LHCN-M2 (cell line): ENCODE results near the gene SYNPR. TPM values are rescaled to one million over a fixed set of nuclear protein-coding genes. Genes with fewer than 3 reads are reported as not detected.

Source experiments
- DNase-seq: peaks from one replicate; pipeline ENCODE4 v3.0.0-alpha.2; 2012; ENCODE audit warnings: low read depth
- total RNA-seq: library from RNA; depleted of rRNA; stranded (reverse); fragments of >200 nt; gene quantifications from 2 replicates; pipeline ENCODE4 v1.2.3, GENCODE V29; 2014

Gene SYNPR
- total RNA-seq, 1 experiment from 2014 or later, result not detected

DNA sequence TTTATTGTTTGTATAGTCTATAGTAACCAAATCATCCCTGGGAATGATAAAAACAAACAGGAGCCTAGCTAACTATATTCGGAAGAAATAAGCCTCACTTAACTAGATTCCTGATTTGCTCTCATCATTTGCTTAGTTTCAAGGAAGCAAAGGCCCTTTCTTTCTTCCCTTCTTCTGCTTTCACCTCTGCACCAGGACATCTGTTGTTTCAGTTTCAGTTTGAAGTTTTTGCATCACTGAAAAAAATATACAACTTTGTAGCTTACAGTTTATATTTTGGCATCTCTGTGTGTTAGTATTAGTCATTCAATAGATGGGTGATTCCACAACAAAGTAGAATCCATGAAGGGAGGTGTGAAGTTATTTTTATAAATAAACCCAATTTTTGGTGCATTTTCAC lies 260.8 kb downstream of the SYNPR start:
- no peak for DNase-seq

DNA sequence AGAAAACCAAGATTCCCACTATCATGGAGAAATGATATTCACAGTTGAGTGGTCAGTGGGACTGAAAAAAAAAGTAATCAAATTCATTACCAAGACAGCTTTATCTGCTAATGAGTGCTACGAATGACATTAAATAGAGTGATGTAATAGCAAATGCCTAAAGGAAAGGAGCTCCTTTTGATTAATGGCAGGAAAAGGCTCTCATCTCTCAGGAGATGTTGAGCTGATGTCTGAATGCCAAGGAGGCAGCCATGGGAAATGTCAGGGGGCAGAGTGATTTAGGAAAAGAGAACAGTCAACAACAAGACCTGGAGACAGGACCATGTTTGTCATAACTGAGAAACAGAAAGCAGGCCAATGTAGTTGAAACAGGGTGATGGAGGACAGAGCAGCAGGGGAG lies 277.7 kb downstream of the SYNPR start:
- DNase-seq, result no peak

DNA sequence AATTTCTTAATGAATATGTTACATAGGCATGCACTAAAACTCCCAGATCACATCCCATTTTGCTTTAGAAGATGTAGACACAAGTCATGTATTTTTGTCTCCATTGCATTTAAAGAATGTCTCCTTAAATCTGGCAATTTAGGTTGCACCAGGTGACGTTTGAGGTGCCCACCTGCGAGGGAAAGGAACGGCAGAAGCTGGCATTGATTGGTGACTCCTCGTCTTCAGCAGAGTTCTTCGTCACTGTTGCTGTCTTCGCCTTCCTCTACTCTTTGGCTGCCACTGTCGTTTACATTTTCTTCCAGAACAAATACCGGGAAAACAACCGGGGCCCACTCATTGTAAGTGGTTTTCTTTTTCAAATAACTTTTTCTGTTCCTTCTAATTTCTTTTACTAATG lies 278.3 kb downstream of the SYNPR start:
- DNase-seq, result no peak

DNA sequence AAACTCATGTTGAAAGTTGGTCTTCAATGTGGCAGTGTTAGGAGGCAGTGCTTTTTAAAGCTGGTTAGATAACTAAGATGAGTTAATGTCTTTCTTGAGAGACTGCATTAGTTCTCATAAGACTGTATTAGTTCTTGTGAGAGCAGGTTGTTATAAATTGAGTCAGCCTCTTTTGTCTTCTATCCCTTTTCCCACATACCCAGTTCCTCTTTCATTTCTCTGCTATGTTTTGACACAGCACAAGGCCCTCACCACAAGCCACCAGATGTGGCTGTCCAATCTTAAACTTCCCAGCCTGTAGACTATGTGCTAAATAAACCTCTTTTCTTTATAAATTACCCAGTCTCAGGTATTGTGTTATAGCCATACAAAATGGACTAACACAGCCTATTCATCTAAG lies 279.8 kb downstream of the SYNPR start:
- no peak for DNase-seq

DNA sequence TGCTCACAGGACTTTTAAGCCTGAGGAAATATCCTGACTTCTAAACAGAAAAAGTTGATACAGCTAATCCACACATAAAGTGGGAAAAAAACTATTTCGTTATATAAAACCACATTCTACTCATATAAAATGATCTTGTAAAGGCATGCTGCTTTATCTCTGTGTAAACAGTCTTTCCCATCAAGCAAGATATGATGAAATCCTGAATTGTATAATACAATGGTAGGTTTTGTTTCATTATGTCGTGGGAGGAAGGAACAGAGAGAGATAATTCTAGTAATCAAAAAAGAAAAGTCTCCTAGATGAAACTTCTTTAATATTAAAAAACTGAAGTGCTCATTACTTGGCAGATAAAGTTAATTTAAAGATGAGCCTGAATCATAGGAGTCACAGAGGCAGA lies 281.8 kb downstream of the SYNPR start:
- no peak for DNase-seq

DNA sequence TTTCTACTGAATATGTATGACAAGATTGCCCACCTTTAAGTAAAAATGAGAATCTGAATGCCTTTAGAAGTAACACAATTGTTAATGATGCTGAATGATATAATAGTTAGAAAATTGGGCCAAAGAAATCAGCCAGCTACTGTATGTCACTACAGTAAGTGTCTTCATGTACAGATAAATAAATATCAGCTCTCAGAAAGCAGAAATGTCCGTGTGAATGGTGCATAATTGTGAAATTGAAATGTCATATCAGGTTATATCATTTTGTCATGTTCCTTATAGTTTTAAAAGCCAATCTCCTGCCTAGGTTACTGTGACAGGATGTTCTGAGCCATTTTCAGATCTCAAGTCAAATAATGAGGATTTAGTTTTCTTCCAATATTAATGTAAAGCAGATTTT lies 283.8 kb downstream of the SYNPR start:
- no peak for DNase-seq

DNA sequence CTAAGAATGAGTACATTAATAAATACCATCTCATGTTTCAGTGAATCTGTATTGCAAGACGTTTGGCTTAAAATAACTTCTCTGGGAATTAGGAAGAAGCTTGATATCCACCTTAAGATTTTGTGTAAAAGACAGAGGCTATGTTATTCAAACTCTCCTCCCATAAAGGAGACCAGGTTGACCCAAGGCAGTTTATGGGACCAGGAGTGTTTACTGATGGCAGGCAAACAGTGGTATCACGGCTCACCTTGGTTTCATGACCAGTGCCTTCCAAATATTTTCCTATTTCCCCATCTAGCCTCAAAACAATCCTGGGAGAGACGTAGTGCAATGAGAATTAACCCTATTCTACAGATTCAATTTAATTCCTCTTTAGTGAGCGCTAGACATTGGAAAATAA lies 284.2 kb downstream of the SYNPR start:
- no peak for DNase-seq

DNA sequence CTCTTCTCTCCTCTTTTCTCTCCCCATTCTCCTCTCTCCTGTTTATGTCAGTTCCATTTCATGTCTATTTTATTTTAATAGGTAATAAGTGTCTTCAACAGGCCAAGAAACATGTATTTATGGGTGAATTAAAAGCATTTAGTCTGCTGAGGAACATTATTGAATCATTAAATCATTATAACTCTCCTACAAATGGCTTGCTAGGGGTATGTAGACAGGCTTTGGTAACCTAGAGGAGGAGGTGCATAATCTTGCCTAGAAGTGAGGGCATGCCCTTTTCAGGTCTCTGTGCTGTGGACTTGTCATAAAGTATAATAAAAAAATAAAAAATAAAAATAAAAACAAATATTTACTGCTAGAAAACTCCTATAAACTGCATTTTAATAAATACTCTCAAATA lies 285.5 kb downstream of the SYNPR start:
- no peak for DNase-seq

DNA sequence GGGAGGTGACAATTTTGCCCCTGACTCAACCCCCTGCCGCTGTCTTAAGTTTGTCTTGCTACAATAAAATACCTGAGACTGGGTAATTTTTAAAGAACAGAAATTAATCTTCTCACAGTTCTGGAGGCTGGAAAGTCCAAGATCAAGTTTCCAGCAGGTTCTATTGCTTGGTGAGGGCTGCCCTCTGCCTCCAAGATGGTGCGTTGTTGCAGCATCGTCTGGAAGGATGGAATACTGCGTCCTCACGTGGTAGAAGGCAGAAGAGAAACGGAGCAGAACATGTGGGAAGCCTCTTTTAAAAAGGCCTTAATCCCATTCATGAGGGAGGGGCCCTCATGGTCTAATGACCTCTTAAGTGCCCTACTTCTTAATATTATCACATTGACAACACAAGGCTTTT lies 287.1 kb downstream of the SYNPR start:
- DNase-seq, result no peak

DNA sequence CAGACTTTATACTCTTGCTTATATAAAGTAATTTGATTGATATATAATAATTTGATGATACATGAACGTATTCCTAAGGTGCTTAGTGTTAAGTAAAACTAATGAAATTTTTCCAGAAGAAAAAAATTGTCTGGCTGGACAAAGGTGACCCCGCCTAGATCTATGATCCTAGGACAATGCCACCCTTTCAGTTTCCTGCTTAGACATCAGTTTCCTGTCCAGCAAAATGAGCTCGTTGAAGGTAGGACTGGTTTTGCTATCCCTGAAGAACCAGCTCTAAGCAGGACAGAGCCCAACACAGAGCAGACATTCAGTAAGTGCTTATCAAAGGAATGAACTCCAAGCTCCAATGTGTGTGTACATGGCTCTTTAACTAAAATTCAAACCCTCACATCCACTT lies 293.6 kb downstream of the SYNPR start:
- no peak for DNase-seq

DNA sequence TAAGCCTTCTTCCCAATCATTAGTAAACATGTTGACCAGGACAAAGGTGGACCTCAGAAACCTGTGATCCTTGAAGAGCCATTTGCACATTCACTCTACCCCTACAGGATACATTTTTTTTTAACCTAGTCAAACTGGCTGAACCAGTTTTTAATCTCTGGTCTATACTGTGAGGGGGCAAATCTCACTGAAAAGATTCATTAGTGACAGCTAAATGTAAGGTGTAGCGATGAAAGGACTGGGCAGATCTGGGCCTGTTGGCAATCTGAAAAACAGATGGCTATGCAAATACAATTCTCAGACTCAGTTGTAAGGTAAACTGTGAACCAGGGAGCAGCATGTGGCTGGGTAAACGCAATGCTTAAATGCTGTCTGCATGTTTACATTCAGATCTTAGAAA lies 298.7 kb downstream of the SYNPR start:
- DNase-seq, result no peak

DNA sequence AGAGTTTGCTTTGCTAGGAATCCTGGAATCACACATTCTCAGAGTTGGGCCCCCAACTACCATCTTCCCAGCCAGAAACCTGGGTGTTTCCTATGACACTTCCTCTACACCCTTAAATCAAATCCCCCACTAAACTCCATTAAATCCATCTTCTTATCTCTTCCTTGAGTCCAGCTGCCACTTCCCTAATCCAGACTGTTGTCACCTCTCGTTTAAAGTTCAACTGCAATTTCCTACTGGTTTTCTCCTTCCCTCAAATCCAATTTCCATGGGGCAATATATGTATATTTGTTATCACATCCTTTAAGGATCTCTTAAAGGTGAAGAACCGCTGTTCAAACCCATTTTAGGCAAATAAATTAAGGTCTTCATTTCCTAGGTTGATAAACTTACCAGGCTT lies 300.8 kb downstream of the SYNPR start:
- DNase-seq, result no peak

DNA sequence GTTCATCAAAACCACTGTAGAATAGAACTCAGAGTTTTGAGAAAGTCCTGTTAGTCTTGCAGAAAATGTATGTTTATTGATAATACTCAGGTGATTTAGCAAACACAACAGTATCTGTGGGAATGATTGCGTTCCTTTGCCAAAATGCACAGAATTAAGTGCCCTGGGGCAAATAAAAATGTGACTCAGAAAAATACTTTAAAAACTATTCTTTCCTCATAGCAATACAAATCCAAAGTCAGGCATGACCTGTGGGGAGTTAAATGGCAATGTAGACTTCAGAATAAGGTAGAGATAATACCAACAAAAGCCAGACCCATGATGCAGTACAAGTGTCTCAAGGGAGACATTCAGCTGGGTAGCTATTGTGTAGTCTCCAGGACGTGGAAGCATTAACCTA lies 302.0 kb downstream of the SYNPR start:
- DNase-seq, result no peak

DNA sequence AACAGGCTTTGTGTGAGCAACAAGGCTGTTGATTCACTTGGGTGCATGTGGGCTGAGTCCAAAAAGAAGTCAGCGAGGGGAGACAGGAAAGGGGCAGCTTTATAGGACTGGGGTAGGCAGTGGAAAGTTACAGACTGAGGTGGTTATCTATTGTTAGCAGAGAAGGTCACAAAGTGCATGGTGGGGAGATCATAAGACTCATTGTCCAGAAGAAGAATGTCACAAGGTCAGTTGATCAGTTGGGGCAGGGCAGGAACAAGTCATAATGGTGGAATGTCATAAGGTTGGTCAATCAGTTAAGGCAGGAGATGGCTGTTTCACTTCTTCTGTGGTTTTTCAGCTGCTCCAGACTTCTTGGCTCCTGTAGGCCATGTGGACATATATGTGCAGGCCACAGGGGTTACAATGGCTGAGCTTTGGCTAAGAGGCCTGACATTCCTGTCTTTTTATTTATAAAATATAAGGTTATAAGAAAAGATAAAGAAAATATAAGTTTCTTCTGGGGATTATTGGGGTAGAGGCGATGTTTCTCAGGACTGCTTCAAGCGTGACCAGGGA lies 304.9 kb downstream of the SYNPR start:
- DNase-seq, result peak; percentile 3

DNA sequence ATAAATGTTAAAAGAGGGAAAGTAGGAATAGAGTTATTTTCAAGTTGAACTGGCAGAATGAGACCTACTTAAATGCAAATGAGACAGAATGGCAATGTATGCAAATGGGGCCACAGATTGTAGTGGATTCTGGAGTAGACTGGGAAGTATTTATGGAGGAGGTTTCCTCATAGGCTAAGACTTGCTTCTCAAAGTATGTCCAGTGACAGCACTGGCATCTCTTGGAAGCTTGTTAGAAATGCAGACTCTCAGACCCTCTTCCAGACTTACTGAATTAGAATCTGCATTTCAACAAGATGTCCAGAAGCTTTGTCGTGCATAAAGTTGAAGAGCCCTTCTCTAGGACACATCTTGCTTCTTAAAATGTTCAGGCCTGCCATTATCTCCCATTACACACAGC lies 306.6 kb downstream of the SYNPR start:
- no peak for DNase-seq

DNA sequence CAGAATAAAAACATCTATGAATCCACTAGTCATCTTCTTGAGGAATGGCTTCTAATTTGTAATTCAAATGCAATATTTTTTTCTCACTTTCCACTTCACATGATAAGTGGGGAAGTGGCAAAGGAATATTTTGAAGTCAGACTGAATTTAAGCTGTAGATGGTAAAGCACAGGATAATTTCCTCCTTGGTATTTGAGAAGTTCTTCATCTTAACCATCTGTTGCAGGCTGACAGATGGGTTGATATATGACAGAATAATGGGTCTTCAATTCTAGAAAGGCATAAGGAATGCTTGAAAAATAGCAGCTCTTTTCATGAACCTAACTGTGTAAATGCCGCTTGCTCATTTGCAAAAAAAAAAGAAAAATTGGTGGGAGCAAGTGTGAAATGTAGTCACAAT lies 307.8 kb downstream of the SYNPR start:
- no peak for DNase-seq

DNA sequence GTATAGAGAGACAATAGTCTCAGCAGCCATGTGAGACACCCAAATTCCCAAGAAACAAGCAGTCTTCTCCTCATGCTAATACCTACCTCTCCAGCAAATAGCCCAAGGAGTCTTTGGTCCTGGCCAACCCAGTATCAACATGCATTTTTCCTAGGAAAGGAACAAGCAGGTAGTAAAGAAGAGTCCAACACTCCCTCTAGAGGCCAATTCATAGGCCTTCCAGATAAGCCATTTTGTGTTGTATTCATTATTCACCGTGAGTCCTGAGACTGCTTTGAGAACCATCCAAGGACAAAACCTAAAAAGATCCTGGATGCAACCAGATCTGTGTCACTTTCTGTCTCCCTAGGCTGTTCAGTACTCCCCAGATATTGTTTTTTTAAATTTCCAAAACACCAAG lies 310.8 kb downstream of the SYNPR start:
- DNase-seq, result no peak

DNA sequence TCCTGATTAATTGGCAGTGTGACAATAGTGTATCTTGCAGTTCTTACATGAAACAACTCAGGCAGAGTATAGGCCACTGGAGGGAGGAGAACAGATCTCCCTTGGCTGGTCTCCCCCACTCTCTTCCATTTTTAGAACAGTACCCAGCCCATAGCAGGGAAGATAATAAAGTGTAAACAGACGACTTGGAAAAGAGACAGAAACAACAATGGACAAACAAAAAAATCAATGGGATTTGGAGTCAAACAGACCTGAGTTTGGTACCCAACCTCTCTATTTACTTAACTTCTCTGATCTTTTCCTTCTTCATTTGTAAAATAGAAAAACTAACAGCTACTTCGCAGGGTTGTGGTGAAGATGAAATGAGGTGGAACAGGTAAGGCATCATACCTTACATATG lies 315.7 kb downstream of the SYNPR start:
- DNase-seq, result no peak

DNA sequence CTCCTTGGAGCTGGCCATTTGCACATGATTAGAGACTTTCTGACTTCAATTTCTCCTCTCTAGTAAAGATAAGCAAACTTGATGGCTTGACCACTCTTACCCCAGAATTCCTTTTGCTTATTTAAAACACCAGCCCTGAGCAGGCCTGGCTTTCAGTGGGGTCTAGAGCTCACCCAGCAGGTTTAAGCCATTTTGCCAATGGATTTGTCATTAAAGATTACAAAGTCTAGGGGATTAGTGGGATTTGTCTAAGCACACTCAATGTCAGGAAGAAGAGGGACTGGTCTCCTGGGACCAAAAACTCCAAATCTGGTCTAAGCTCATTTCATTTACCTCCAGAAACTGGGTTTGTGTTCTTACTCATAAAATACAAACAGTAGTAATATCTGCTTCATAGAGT lies 317.1 kb downstream of the SYNPR start:
- no peak for DNase-seq

DNA sequence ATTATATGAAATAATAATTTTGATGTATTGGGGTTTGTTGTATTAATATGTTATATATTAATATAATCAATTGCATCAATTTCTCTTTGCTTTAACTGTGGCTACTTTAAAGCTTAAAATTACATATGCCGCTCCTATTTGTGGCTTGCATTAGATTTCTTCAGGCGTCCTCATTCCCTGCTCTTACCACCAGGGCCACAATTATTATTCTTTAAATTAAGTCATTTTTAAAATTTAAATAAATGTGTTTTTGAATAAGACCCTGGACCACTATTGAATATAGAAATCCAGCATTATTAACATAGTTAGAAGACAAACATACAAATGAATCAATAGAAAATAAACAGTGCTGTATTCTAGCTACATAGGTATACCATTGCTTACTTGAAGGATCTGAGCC lies 318.9 kb downstream of the SYNPR start:
- no peak for DNase-seq

DNA sequence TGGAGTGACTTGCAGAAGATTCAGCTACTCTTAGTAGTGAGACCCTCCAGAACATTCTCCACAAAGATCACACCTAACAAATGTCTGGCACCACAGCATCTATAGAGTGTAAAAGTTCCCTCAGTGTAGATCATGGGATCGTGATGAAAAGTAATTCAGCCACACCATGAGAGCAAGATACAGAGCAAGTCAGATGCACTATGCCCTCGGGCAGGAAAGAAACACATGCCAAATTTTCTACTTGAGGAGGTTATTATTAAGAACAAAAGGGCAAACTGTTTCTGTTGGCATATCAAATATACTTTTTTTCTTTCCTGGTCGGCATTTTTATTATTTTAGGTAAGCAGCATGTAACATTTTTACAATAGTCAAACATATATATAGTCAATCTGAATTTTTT lies 329.6 kb downstream of the SYNPR start:
- no peak for DNase-seq

DNA sequence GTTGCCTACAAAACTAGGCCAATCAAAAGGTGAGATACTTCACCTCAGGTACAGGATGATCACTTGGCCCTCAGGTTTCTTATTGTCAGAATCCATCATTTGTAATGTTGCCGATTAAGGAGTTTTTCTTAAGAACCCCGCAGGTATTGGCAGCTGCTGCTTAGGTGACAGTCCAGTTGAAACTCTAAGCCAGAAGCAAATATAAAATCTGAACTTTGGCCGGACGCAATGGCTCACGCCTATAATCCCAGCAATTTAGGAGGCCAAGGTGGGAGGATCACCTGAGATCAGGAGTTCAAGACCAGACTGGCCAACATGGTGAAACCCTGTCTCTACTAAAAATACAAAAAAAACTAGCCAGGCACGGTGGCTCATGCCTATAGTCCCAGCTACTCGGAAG lies 331.3 kb downstream of the SYNPR start:
- no peak for DNase-seq

DNA sequence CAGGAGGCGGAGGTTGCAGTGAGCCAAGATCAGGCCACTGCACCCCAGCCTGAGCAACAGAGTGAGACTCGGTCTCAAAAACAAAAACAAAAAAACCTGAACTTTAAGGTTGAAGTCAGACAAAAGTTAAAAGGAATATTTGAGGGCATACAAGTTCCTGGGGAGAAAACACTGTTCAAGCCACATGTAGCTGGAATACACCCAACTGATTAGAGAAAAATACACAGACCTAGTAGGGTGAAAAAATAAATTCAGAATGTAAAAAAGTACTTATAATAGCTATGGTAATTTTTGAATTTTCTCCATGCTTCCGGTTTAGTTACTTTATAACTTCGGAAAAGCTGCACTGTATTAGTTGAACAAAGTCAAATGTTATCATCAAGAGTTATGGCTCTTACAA lies 331.7 kb downstream of the SYNPR start:
- no peak for DNase-seq

DNA sequence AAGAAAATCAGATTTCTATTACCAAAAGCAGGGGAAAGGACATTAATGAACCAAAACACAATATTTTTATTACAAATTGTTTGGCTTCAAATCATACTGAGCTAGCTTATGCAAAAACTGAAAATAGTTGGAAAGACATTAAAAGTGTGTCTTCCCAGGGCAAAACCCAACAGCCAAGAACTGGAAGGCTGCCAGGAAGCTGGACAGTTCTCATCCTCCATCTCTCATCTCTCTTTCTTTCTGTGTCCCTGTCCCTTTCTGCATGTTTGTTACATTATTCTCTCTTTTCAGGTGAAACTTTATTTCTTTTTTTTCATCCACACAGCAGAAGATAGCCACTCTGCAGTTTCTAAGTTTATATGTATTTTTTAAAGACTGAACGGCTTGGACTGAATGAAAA lies 333.3 kb downstream of the SYNPR start:
- DNase-seq, result no peak

DNA sequence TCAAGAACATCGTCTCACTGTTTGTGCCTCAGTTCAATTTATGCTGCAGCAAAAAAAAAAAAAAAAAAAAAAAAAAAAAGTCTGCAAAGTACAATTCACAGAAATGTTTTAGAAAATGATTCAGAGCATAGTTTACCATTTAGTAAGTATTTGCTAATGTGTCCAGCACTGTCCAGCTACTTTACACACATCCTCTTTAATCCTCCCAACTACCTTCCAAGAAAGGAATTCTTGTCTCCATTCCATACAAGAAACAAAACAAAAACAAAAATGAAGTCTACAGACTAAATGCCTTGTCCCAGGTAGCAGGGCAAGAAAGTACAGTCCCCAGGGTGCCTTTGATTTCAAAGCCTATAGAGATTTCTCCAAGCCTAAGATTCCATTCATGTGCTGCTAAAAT lies 335.5 kb downstream of the SYNPR start:
- DNase-seq, result no peak
